ENCODE data around the gene CDC34. TPM values are rescaled to one million over a fixed set of nuclear protein-coding genes. Genes with fewer than 3 reads are reported as not detected.
A peak's percentile ranks its signal among the peaks of the same experiment; 100 is the strongest.

CDC34 gene
- total RNA-seq: 100 to 1,000 TPM in 3 of 4 donors, 10 to 100 TPM in 1; 72.0 to 116 (median 103) TPM

GRCh38 chr19:531753-532560, at the start of gene CDC34:
Gene CDC34 (plus strand): TSS chr19:531760. CDS start chr19:531932, 172 bp downstream.
- TF ChIP-seq EP300 (IDR thresholded peaks at IDR 0.05; ENCODE audit: low read depth): no peak
- no peak for TF ChIP-seq POLR2A (IDR thresholded peaks at IDR 0.05)
- peak in 1 of 3 donors; percentile 56 for TF ChIP-seq POLR2AphosphoS5 (IDR thresholded peaks at IDR 0.05)
- no peak for TF ChIP-seq CTCF (IDR thresholded peaks at IDR 0.05)
- H3K27me3 ChIP-seq: peaks cover 8% of the 10 kb centered on the region
- peaks cover 0 to 11% (median 3%) of the 10 kb centered on the region in 4 donors for H3K36me3 ChIP-seq
- peak within 1 kb of the TSS; percentile 99 for H3K27ac ChIP-seq
- H3K4me1 ChIP-seq: peaks cover 14 to 32% (median 28%) of the 10 kb centered on the region in 4 donors
- in situ Hi-C loops (cut with MboI; ENCODE audit: low pct_ligation_motif_present in 1 of 4, low pct_unique_long_range_greater_than_20kb in 1 of 4, low sequenced_read_pairs in 3 of 4) (no loop called here), intact Hi-C loops (cut with DNase I; ENCODE audit: low total_unique reads) (loop anchor here (2.0 to 5.0 kb wide), 2 partner anchors 40 to 71 kb away; partner anchors contain the start of genes BSG and SHC2)
- peak; percentile 26 for DNase-seq
- WGBS, 2 donors (ENCODE audit: low coverage in 1 of 2): 1% methylated on average over 38 of the region's 84 CpGs; no CpG with 5 or more reads in 1 of the 2 donors
- no peaks in the 10 kb centered on the region for H3K9me3 ChIP-seq
- peak within 1 kb of the TSS; percentile 68 to 94 (median 79) for H3K4me3 ChIP-seq

- TF ChIP-seq EP300 (IDR thresholded peaks at IDR 0.05; ENCODE audit: low read depth) (no peak), POLR2A (IDR thresholded peaks at IDR 0.05) (no peak), POLR2AphosphoS5 (IDR thresholded peaks at IDR 0.05) (no peak), CTCF (IDR thresholded peaks at IDR 0.05) (no peak)
- H3K27ac ChIP-seq: no peak overlapping the region
- no peak overlapping the region for H3K4me3 ChIP-seq
- in situ Hi-C loops (cut with MboI; ENCODE audit: low pct_ligation_motif_present in 1 of 4, low pct_unique_long_range_greater_than_20kb in 1 of 4, low sequenced_read_pairs in 3 of 4): no loop called here
- intact Hi-C loops (cut with DNase I; ENCODE audit: low total_unique reads): loop anchor here (10.0 kb wide), 1 partner anchor 108 kb away; a partner anchor contains a TSS
- no peaks in the 10 kb centered on the region for H3K9me3 ChIP-seq
- peaks cover 23% of the 10 kb centered on the region for H3K27me3 ChIP-seq
- H3K4me1 ChIP-seq: peaks cover 0 to 4% (median 2%) of the 10 kb centered on the region in 4 donors
- WGBS, 2 donors (ENCODE audit: low coverage in 1 of 2): 57 to 100% methylated on average over 4 to 20 of the region's 20 CpGs
- no peak for DNase-seq
- H3K36me3 ChIP-seq: no peaks in the 10 kb centered on the region
These were observed 49.1 kb upstream of the CDC34 start for GRCh38 chr19:482186-483041.

GRCh38 chr19:483332-484072, 48.1 kb upstream of the CDC34 start:
- peaks cover 0 to 8% (median 4%) of the 10 kb centered on the region in 4 donors for H3K4me1 ChIP-seq
- H3K27ac ChIP-seq: no peak overlapping the region
- H3K36me3 ChIP-seq: no peaks in the 10 kb centered on the region
- no peak overlapping the region for H3K4me3 ChIP-seq
- 67 to 74% methylated on average over 6 to 21 of the region's 21 CpGs for whole genome bisulfite sequencing, 2 donors (ENCODE audit: low coverage in 1 of 2)
- peaks cover 23% of the 10 kb centered on the region for H3K27me3 ChIP-seq
- DNase-seq: no peak
- intact Hi-C loops (cut with DNase I; ENCODE audit: low total_unique reads) (loop anchor here (10.0 kb wide), 1 partner anchor 109 kb away; a partner anchor contains a TSS), in situ Hi-C loops (cut with MboI; ENCODE audit: low pct_ligation_motif_present in 1 of 4, low pct_unique_long_range_greater_than_20kb in 1 of 4, low sequenced_read_pairs in 3 of 4) (no loop called here)
- no peaks in the 10 kb centered on the region for H3K9me3 ChIP-seq
- TF ChIP-seq CTCF (IDR thresholded peaks at IDR 0.05) (no peak), POLR2AphosphoS5 (IDR thresholded peaks at IDR 0.05) (no peak), EP300 (IDR thresholded peaks at IDR 0.05; ENCODE audit: low read depth) (no peak), POLR2A (IDR thresholded peaks at IDR 0.05) (no peak)
